ENCODE data around the gene ZDHHC17.

The ZDHHC17 gene

DNA sequence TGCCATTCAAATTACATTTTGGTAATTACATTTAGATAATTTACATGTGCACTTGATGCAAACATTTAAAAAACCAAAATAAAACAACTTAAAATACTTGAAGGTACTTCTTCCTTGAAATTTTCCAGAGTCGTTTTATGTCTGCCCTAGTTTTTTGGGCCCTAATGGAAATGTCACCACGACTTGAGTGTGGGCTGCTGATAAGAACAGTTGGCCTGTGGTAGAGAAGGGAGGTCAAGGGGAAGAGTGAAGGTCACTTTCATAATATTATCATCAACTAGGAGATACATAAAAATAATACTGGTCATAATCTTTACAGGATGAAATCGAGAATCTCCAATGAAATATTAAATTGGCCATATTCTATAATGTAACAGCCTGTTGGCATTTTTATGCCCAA is 23.1 kb downstream of the ZDHHC17 start:
- H3K79me2 ChIP-seq (ENCODE audit: insufficient read depth, low read length), result peaks cover 67% of the 10 kb centered on the region
- no peak overlapping the region for H3K9ac ChIP-seq (ENCODE audit: low read depth, low read length, poor library complexity, severe bottlenecking)
- H3K27me3 ChIP-seq (ENCODE audit: insufficient read depth, low read length, poor library complexity, severe bottlenecking), result no peaks in the 10 kb centered on the region
- no peak overlapping the region for H3K4me3 ChIP-seq (ENCODE audit: low read length, poor library complexity, severe bottlenecking)
- no peak overlapping the region for H3K4me2 ChIP-seq (ENCODE audit: low read depth, low read length, poor library complexity, severe bottlenecking)
- H4K20me1 ChIP-seq (ENCODE audit: insufficient read depth, low read length, poor library complexity, severe bottlenecking), result peaks cover 7% of the 10 kb centered on the region
- no peaks in the 10 kb centered on the region for H3K4me1 ChIP-seq (ENCODE audit: insufficient read depth, low read length, poor library complexity, severe bottlenecking)
- no peak overlapping the region for H2AFZ ChIP-seq (ENCODE audit: low read length)
- no peaks in the 10 kb centered on the region for H3K9me3 ChIP-seq (ENCODE audit: insufficient read depth, low read depth, low read length)
- no peaks in the 10 kb centered on the region for H3K36me3 ChIP-seq (ENCODE audit: insufficient read depth, low read length)
- TF ChIP-seq, protein P1, sequence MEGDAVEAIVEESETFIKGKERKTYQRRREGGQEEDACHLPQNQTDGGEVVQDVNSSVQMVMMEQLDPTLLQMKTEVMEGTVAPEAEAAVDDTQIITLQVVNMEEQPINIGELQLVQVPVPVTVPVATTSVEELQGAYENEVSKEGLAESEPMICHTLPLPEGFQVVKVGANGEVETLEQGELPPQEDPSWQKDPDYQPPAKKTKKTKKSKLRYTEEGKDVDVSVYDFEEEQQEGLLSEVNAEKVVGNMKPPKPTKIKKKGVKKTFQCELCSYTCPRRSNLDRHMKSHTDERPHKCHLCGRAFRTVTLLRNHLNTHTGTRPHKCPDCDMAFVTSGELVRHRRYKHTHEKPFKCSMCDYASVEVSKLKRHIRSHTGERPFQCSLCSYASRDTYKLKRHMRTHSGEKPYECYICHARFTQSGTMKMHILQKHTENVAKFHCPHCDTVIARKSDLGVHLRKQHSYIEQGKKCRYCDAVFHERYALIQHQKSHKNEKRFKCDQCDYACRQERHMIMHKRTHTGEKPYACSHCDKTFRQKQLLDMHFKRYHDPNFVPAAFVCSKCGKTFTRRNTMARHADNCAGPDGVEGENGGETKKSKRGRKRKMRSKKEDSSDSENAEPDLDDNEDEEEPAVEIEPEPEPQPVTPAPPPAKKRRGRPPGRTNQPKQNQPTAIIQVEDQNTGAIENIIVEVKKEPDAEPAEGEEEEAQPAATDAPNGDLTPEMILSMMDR (conservative IDR thresholded peaks at IDR 0.05; ENCODE audit: low read length), result no peak
- no peak for TF ChIP-seq EZH2phosphoT487 (IDR thresholded peaks at IDR 0.05; ENCODE audit: borderline replicate concordance)
- H3F3A ChIP-seq (ENCODE audit: low read depth), result no peaks in the 10 kb centered on the region
- H3K9me2 ChIP-seq (replicated peaks; ENCODE audit: low read depth, low read length), result no peaks in the 10 kb centered on the region

DNA sequence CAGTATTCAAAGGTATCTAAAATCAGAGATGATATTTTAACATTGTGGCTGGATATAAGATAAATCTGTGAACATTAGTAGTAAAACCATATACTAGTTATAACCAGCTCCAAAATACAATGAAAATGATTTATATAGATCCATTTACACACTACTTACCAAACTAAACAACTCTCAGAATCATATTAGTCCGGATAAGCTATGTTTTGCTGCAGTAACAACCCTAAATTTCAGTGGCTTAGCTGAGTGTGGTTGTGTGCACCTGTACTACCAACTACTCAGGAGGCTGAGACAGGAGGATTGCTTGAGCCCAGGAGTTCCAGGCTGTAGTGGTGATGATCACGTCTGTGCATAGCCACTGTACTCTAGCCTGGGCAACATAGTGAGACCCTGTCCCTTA is 23.8 kb downstream of the ZDHHC17 start:
- peaks cover 7% of the 10 kb centered on the region for H4K20me1 ChIP-seq (ENCODE audit: insufficient read depth, low read length, poor library complexity, severe bottlenecking)

DNA sequence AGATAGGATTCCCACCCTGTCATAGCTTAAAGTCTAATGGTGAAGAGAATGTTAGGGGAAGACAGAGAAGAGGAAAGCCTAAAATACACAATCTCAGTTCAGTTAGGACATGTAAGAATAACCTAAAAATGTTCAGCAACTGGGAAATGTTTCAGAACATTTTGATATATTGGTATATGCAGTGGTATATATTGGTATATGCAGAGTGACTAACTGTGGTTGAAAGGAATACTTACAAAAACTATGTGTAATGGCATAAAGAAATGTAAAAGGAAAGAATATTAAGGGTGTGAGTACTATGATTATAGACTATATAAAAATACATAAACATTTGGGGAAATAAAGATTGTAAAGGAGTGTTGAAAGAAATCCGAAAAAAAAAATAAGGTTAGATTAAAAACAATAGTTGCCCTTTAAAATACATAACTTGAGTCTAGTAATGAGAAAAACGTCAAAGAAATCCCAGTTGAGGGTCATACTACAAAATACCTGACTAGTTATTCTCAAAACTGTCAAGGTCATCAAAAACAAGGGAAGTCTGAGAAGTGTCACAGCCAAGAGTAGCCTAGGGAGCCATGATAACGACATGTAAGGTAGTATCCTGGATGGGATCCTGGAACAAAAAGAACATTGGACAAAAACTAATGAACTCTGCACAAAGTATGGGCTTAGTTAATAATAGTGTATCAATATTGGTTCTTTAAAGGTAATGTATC is 25.6 kb downstream of the ZDHHC17 start:
- H3K4me2 ChIP-seq (ENCODE audit: low read depth, low read length, poor library complexity, severe bottlenecking), result no peak overlapping the region
- no peak overlapping the region for H3K4me3 ChIP-seq (ENCODE audit: low read length, poor library complexity, severe bottlenecking)
- no peaks in the 10 kb centered on the region for H3K4me1 ChIP-seq (ENCODE audit: insufficient read depth, low read length, poor library complexity, severe bottlenecking)
- H3K9ac ChIP-seq (ENCODE audit: low read depth, low read length, poor library complexity, severe bottlenecking), result no peak overlapping the region
- no peaks in the 10 kb centered on the region for H3K9me3 ChIP-seq (ENCODE audit: insufficient read depth, low read depth, low read length)
- H3K27me3 ChIP-seq (ENCODE audit: insufficient read depth, low read length, poor library complexity, severe bottlenecking), result no peaks in the 10 kb centered on the region
- H2AFZ ChIP-seq (ENCODE audit: low read length), result no peak overlapping the region
- no peaks in the 10 kb centered on the region for H3F3A ChIP-seq (ENCODE audit: low read depth)
- H4K20me1 ChIP-seq (ENCODE audit: insufficient read depth, low read length, poor library complexity, severe bottlenecking), result peaks cover 7% of the 10 kb centered on the region
- no peak for TF ChIP-seq EZH2phosphoT487 (IDR thresholded peaks at IDR 0.05; ENCODE audit: borderline replicate concordance)
- TF ChIP-seq, protein P1 (conservative IDR thresholded peaks at IDR 0.05; ENCODE audit: low read length), result no peak
- H3K9me2 ChIP-seq (replicated peaks; ENCODE audit: low read depth, low read length), result no peaks in the 10 kb centered on the region
- no peaks in the 10 kb centered on the region for H3K36me3 ChIP-seq (ENCODE audit: insufficient read depth, low read length)
- H3K79me2 ChIP-seq (ENCODE audit: insufficient read depth, low read length), result peaks cover 57% of the 10 kb centered on the region

More for the DNA sequence above, 23.8 kb downstream of the ZDHHC17 start:
- no peaks in the 10 kb centered on the region for H3K27me3 ChIP-seq (ENCODE audit: insufficient read depth, low read length, poor library complexity, severe bottlenecking)
- no peaks in the 10 kb centered on the region for H3K9me2 ChIP-seq (replicated peaks; ENCODE audit: low read depth, low read length)
- no peaks in the 10 kb centered on the region for H3F3A ChIP-seq (ENCODE audit: low read depth)
- no peaks in the 10 kb centered on the region for H3K36me3 ChIP-seq (ENCODE audit: insufficient read depth, low read length)
- peaks cover 62% of the 10 kb centered on the region for H3K79me2 ChIP-seq (ENCODE audit: insufficient read depth, low read length)
- no peak overlapping the region for H3K4me3 ChIP-seq (ENCODE audit: low read length, poor library complexity, severe bottlenecking)
- no peak overlapping the region for H3K4me2 ChIP-seq (ENCODE audit: low read depth, low read length, poor library complexity, severe bottlenecking)
- H2AFZ ChIP-seq (ENCODE audit: low read length), result no peak overlapping the region
- no peak overlapping the region for H3K9ac ChIP-seq (ENCODE audit: low read depth, low read length, poor library complexity, severe bottlenecking)
- TF ChIP-seq, protein P1 (conservative IDR thresholded peaks at IDR 0.05; ENCODE audit: low read length), result no peak
- no peak for TF ChIP-seq EZH2phosphoT487 (IDR thresholded peaks at IDR 0.05; ENCODE audit: borderline replicate concordance)
- H3K9me3 ChIP-seq (ENCODE audit: insufficient read depth, low read depth, low read length), result no peaks in the 10 kb centered on the region
- H3K4me1 ChIP-seq (ENCODE audit: insufficient read depth, low read length, poor library complexity, severe bottlenecking), result no peaks in the 10 kb centered on the region
